Suppressor macrophage (primary cell): ENCODE results near the gene KCNQ1.

ENCODE experiments used
- DNase-seq, 4 experiments: peaks; one replicate each; pipeline ENCODE4 v3.0.0-alpha.2; 2020 to 2022

Gene KCNQ1

GRCh38 chr11:2737866-2738265 lies 293.1 kb downstream of the KCNQ1 start:
- peak; percentile 15 to 51 (median 34) for DNase-seq

GRCh38 chr11:2738551-2739431 lies 294.0 kb downstream of the KCNQ1 start:
- DNase-seq, result no peak

- DNase-seq, result no peak
These were observed 294.9 kb downstream of the KCNQ1 start for GRCh38 chr11:2739531-2740274.

GRCh38 chr11:2740275-2740940 lies 295.6 kb downstream of the KCNQ1 start:
- DNase-seq, result no peak

- no peak for DNase-seq
These were observed 296.2 kb downstream of the KCNQ1 start for GRCh38 chr11:2741006-2741376.

GRCh38 chr11:2741377-2742131 lies 296.7 kb downstream of the KCNQ1 start:
- DNase-seq, result peak; percentile 13 to 44 (median 19)

- DNase-seq, result no peak
These were observed 297.4 kb downstream of the KCNQ1 start for GRCh38 chr11:2742201-2742600.

GRCh38 chr11:2742611-2743426 lies 298.0 kb downstream of the KCNQ1 start:
- DNase-seq, result no peak

GRCh38 chr11:2743427-2744110 lies 298.8 kb downstream of the KCNQ1 start:
- DNase-seq, result no peak

- no peak for DNase-seq
These were observed 299.4 kb downstream of the KCNQ1 start for GRCh38 chr11:2744166-2744565.

- DNase-seq, result no peak
These were observed 300.7 kb downstream of the KCNQ1 start for GRCh38 chr11:2745511-2745910.

- no peak for DNase-seq
These were observed 301.8 kb downstream of the KCNQ1 start for GRCh38 chr11:2746401-2747247.

GRCh38 chr11:2747248-2748027 lies 302.6 kb downstream of the KCNQ1 start:
- DNase-seq, result no peak

- DNase-seq, result no peak
These were observed 303.4 kb downstream of the KCNQ1 start for GRCh38 chr11:2748061-2748813.

- no peak for DNase-seq
These were observed 304.2 kb downstream of the KCNQ1 start for GRCh38 chr11:2748814-2749554.

- DNase-seq, result no peak
These were observed 305.4 kb downstream of the KCNQ1 start for GRCh38 chr11:2750101-2750681.
